NCI-H460 (cell line): ENCODE measurements around the gene COPS2. TPM values are rescaled to one million over a fixed set of nuclear protein-coding genes. Genes with fewer than 3 reads are reported as not detected.

Experiments
- small RNA-seq, 2 experiments: library from RNA; depleted of rRNA; stranded (forward); fragments of <200 nt; gene quantifications; one replicate each; pipeline ENCODE3, GENCODE V24; 2014
- total RNA-seq: library from RNA; depleted of rRNA; stranded (reverse); fragments of >200 nt; shearing (Covaris generic); gene quantifications from 2 replicates; pipeline ENCODE4 v1.2.3, GENCODE V29; 2014; rRNA removed

Gene COPS2
- total RNA-seq, 1 experiment from 2014 or later: 102 TPM

Small RNAs within 50 kb of the gene (small RNA-seq; reads per million reads assigned to genes)
- gene MIR4716 (0 to 0.12 reads per million in 2 experiments), gene RF00019 (0 reads per million in 2 experiments), gene RN7SL307P (0 reads per million in 2 experiments)

Other genes with a start within 250 kb of the COPS2 start
- 10.9 and 11.9 TPM in 2 replicates for gene SHC4, start 191.7 kb downstream of the COPS2 start, total RNA-seq
- gene SECISBP2L, start 109.2 kb downstream of the COPS2 start, total RNA-seq: 29.2 and 30.2 TPM in 2 replicates
- 37.2 and 43.7 TPM in 2 replicates for gene GALK2, start 14.6 kb upstream of the COPS2 start, total RNA-seq